Measurements from ENCODE around the gene LHX3. TPM values are rescaled to one million over a fixed set of nuclear protein-coding genes. Genes with fewer than 3 reads are reported as not detected.
A peak's percentile ranks its signal among the peaks of the same experiment; 100 is the strongest.

Gene LHX3
- total and polyA plus RNA-seq, 2 donors (not counting 1 experiment from before 2014, with no cell fraction given): 0.07 to 0.30 TPM

GRCh38 chr9:136198605-136199083 lies 6.3 kb downstream of the LHX3 start:
- H3K4me2 ChIP-seq (replicated peaks; ENCODE audit: low read depth, low read length, poor library complexity, severe bottlenecking): peak overlapping the region; percentile 38
- POLR2A ChIA-PET: no interaction called here
- CTCF ChIA-PET: no interaction called here
- no peak for TF ChIP-seq EZH2 (IDR thresholded peaks at IDR 0.05; ENCODE audit: borderline replicate concordance, insufficient read depth, low read depth, low read length, poor library complexity, severe bottlenecking)
- TF ChIP-seq, protein P1, sequence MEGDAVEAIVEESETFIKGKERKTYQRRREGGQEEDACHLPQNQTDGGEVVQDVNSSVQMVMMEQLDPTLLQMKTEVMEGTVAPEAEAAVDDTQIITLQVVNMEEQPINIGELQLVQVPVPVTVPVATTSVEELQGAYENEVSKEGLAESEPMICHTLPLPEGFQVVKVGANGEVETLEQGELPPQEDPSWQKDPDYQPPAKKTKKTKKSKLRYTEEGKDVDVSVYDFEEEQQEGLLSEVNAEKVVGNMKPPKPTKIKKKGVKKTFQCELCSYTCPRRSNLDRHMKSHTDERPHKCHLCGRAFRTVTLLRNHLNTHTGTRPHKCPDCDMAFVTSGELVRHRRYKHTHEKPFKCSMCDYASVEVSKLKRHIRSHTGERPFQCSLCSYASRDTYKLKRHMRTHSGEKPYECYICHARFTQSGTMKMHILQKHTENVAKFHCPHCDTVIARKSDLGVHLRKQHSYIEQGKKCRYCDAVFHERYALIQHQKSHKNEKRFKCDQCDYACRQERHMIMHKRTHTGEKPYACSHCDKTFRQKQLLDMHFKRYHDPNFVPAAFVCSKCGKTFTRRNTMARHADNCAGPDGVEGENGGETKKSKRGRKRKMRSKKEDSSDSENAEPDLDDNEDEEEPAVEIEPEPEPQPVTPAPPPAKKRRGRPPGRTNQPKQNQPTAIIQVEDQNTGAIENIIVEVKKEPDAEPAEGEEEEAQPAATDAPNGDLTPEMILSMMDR (IDR thresholded peaks at IDR 0.05): no peak
- no peak overlapping the region for H3K27ac ChIP-seq (ENCODE audit: low read length in 2 of 2)
- peaks cover 8% of the 10 kb centered on the region for H4K20me1 ChIP-seq (ENCODE audit: control insufficient read depth, insufficient read depth, low read length, poor library complexity, severe bottlenecking)
- no peak overlapping the region for H3K4me3 ChIP-seq (ENCODE audit: control extremely low read depth in 1 of 5, extremely low read depth in 1 of 5, insufficient read depth in 1 of 5, low read depth in 2 of 5, low read length in 4 of 5)
- no peak overlapping the region for H2AFZ ChIP-seq (ENCODE audit: insufficient read depth, low read depth, low read length, poor library complexity, severe bottlenecking)
- WGBS (ENCODE audit: insufficient coverage): 8% methylated on average over 62 of the region's 62 CpGs
- H3K27me3 ChIP-seq (replicated peaks in 1 of 4; ENCODE audit: control extremely low read depth in 1 of 4, control insufficient read depth in 3 of 4, insufficient read depth in 4 of 4, low read length in 3 of 4): peaks cover 0 to 86% (median 53%) of the 10 kb centered on the region in 4 experiments
- Mint-ChIP-seq H3K27me3 (peaks cover 21% of the 10 kb centered on the region), H3K4me3 (no peak overlapping the region), H3K27ac (peak overlapping the region; percentile 37), H3K4me1 (peaks cover 24% of the 10 kb centered on the region), H3K9me3 (ENCODE audit: insufficient read depth) (no peaks in the 10 kb centered on the region)
- no peaks in the 10 kb centered on the region for H3K79me2 ChIP-seq (ENCODE audit: control insufficient read depth, insufficient read depth, low read length)
- peaks cover 0 to 59% (median 0%) of the 10 kb centered on the region in 3 donors for H3K9me3 ChIP-seq (ENCODE audit: control extremely low read depth in 1 of 3, control insufficient read depth in 2 of 3, insufficient read depth in 1 of 3, low read length in 2 of 3)
- intact Hi-C loops (cut with micrococcal nuclease): no loop called here
- H3K4me1 ChIP-seq (ENCODE audit: control insufficient read depth in 2 of 2, insufficient read depth in 2 of 2, low read length in 2 of 2): peaks cover 39% of the 10 kb centered on the region in 2 donors
- ATAC-seq (ENCODE audit: low read depth) (no peak), DNase-seq (peak; percentile 43)
- no peaks in the 10 kb centered on the region for H3K36me3 ChIP-seq (replicated peaks in 1 of 2; ENCODE audit: control extremely low read depth in 1 of 2, control insufficient read depth in 1 of 2, extremely low read depth in 1 of 2, insufficient read depth in 2 of 2, low read length in 1 of 2)
- H3K9ac ChIP-seq (ENCODE audit: low read length): no peak overlapping the region

DNA sequence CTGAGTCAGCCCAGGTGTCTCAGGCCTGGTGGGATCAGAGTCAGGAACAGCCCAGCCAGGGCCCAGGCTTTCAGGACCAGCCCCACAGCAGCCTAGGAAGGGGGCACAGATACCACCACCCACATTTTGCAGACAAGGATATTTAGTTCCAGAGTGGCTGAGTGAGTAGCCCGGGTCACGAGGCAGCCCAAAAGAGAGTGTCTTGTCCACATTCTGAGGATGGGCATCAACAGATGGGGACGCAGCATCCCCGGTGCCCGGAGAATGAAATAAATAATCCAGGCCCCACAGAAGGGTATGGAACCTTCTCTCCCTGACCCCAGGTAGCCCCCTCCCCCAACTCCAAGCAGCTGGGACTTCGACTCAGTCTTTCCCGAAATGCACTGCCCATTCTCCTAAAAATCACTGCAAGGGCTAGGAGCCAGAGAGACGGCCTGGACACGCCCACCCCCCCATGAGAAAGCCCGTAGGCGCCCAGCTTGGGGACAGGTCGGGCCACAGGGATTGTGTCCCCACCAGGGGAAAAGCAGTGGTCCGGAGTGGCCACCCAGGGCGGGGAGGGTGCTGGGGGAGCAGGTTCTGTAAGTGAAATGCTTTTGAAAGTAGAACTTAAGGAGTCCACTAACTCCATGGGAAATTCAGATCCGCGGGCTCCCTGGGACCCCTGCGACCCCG lies 6.9 kb downstream of the LHX3 start:
- WGBS (ENCODE audit: insufficient coverage): 13% methylated on average over 16 of the region's 18 CpGs
- Histone ChIP-seq H3K9me3 (ENCODE audit: control extremely low read depth in 1 of 3, control insufficient read depth in 2 of 3, insufficient read depth in 1 of 3, low read length in 2 of 3) (peaks cover 0 to 55% (median 0%) of the 10 kb centered on the region in 3 donors), H3K4me3 (ENCODE audit: control extremely low read depth in 1 of 5, extremely low read depth in 1 of 5, insufficient read depth in 1 of 5, low read depth in 2 of 5, low read length in 4 of 5) (no peak overlapping the region), H4K20me1 (ENCODE audit: control insufficient read depth, insufficient read depth, low read length, poor library complexity, severe bottlenecking) (peaks cover 6% of the 10 kb centered on the region), H3K27me3 (replicated peaks in 1 of 4; ENCODE audit: control extremely low read depth in 1 of 4, control insufficient read depth in 3 of 4, insufficient read depth in 4 of 4, low read length in 3 of 4) (peaks cover 0 to 85% (median 50%) of the 10 kb centered on the region in 4 experiments), H3K27ac (ENCODE audit: low read length in 2 of 2) (no peak overlapping the region), H3K79me2 (ENCODE audit: control insufficient read depth, insufficient read depth, low read length) (no peaks in the 10 kb centered on the region), H3K4me2 (replicated peaks; ENCODE audit: low read depth, low read length, poor library complexity, severe bottlenecking) (peak overlapping the region; percentile 38), H3K4me1 (ENCODE audit: control insufficient read depth in 2 of 2, insufficient read depth in 2 of 2, low read length in 2 of 2) (peaks cover 37 to 38% of the 10 kb centered on the region in 2 donors), H3K36me3 (replicated peaks in 1 of 2; ENCODE audit: control extremely low read depth in 1 of 2, control insufficient read depth in 1 of 2, extremely low read depth in 1 of 2, insufficient read depth in 2 of 2, low read length in 1 of 2) (no peaks in the 10 kb centered on the region), H2AFZ (ENCODE audit: insufficient read depth, low read depth, low read length, poor library complexity, severe bottlenecking) (no peak overlapping the region), H3K9ac (ENCODE audit: low read length) (no peak overlapping the region)
- ATAC-seq (ENCODE audit: low read depth): no peak
- Mint-ChIP-seq H3K9me3 (ENCODE audit: insufficient read depth) (no peaks in the 10 kb centered on the region), H3K27me3 (peaks cover 21% of the 10 kb centered on the region), H3K27ac (peak overlapping the region; percentile 37), H3K4me3 (no peak overlapping the region), H3K4me1 (peaks cover 23% of the 10 kb centered on the region)
- intact Hi-C loops (cut with micrococcal nuclease): no loop called here
- TF ChIP-seq EZH2 (IDR thresholded peaks at IDR 0.05; ENCODE audit: borderline replicate concordance, insufficient read depth, low read depth, low read length, poor library complexity, severe bottlenecking): no peak
- TF ChIP-seq, protein P1 (IDR thresholded peaks at IDR 0.05): no peak
- no peak for DNase-seq
- CTCF ChIA-PET: interaction anchor here (1.0 kb wide), 1 partner anchor 45 kb away, joined by 5 read pairs; no protein-coding TSS in a partner anchor
- POLR2A ChIA-PET: no interaction called here

All from B cell (primary cell).